Thymus (tissue), 11 donors: ENCODE measurements around the gene BMAL1. TPM values are rescaled to one million over a fixed set of nuclear protein-coding genes. Genes with fewer than 3 reads are reported as not detected.

Experiments
- DNase-seq, 9 donors: peaks; one replicate each; pipeline ENCODE4 v3.0.0-alpha.2; 2013; ENCODE audit warnings: low spot score in 9 of 9, low read depth in 6 of 9, missing footprints in 1 of 9
- H3K27ac ChIP-seq, 2 donors: one replicate each; pipeline ENCODE4 v1.5.1; 2013; ENCODE audit warnings: control low read depth in 1 of 2, low read depth in 1 of 2, low read length in 1 of 2, mild to moderate bottlenecking in 1 of 2, moderate library complexity in 1 of 2
- H3K27me3 ChIP-seq, 2 donors: one replicate each; pipeline ENCODE4 v1.5.1; 2013; ENCODE audit warnings: low read length in 1 of 2; ENCODE audit not compliant: control insufficient read depth in 2 of 2, insufficient read depth in 1 of 2
- H3K36me3 ChIP-seq, 2 donors: one replicate each; pipeline ENCODE4 v1.5.1; 2013; ENCODE audit warnings: low read length in 1 of 2, mild to moderate bottlenecking in 1 of 2, moderate library complexity in 1 of 2; ENCODE audit not compliant: control insufficient read depth in 2 of 2, insufficient read depth in 2 of 2
- H3K4me1 ChIP-seq, 2 donors: one replicate each; pipeline ENCODE4 v1.5.1; 2013; ENCODE audit warnings: low read length in 2 of 2; ENCODE audit not compliant: control insufficient read depth in 2 of 2, insufficient read depth in 2 of 2
- H3K4me3 ChIP-seq, 2 donors: one replicate each; pipeline ENCODE4 v1.5.1; 2013; ENCODE audit warnings: low read length in 2 of 2, control low read depth in 1 of 2, mild to moderate bottlenecking in 1 of 2
- H3K9me3 ChIP-seq, 2 donors: one replicate each; pipeline ENCODE4 v1.5.1; 2013; ENCODE audit warnings: low read length in 1 of 2, mild to moderate bottlenecking in 1 of 2; ENCODE audit not compliant: control insufficient read depth in 2 of 2, insufficient read depth in 1 of 2
- WGBS: extraction: QIAGEN DNeasy Blood & Tissue Kit; methylation state at CpG from one replicate; pipeline ENCODE4 v1.1.7; 2013; 5-methylcytosine and 5-hydroxymethylcytosine counted together
- polyA plus RNA-seq: library from polyadenylated mRNA; stranded (reverse); fragments of 200-250 nt; gene quantifications from one replicate; pipeline ENCODE4 v1.2.3, GENCODE V29; 2013
- total RNA-seq: library from RNA; stranded (reverse); fragments of 120-200 nt; gene quantifications from one replicate; pipeline ENCODE4 v1.2.4, GENCODE V29; 2013
- donor health status: healthy.

BMAL1 gene
- total and polyA plus RNA-seq, 2 donors: 28.8 to 35.4 TPM

- Histone ChIP-seq H3K4me1 (peaks cover 17 to 31% of the 10 kb centered on the region in 2 donors), H3K4me3 (peak overlapping the region; percentile 73 to 79), H3K36me3 (no peaks in the 10 kb centered on the region), H3K27me3 (peaks cover 20 to 65% of the 10 kb centered on the region in 2 donors), H3K9me3 (peaks cover 0 to 5% of the 10 kb centered on the region in 2 donors), H3K27ac (no peak overlapping the region)
- 13% methylated on average over 8 of the region's 8 CpGs for WGBS
- DNase-seq: peak in 1 of 9 donors; percentile 9
Observed at GRCh38 chr11:13276454-13276831, 1.1 kb upstream of the BMAL1 start.

GRCh38 chr11:13276832-13277767 lies 490 bp upstream of the BMAL1 start:
- Histone ChIP-seq H3K4me3 (peak overlapping the region; percentile 73 to 79), H3K9me3 (peaks cover 0 to 5% of the 10 kb centered on the region in 2 donors), H3K27me3 (peaks cover 20 to 65% of the 10 kb centered on the region in 2 donors), H3K36me3 (no peaks in the 10 kb centered on the region), H3K27ac (peak overlapping the region; percentile 77 to 94), H3K4me1 (peaks cover 17 to 33% of the 10 kb centered on the region in 2 donors)
- WGBS: under 1% methylated on average over 72 of the region's 72 CpGs
- DNase-seq: peak; percentile 74 to 96 (median 91)

GRCh38 chr11:13278609-13279486 lies 1.3 kb downstream of the BMAL1 start:
- peak overlapping the region in 1 of 2 donors; percentile 94 for H3K27ac ChIP-seq
- peaks cover 17 to 33% of the 10 kb centered on the region in 2 donors for H3K4me1 ChIP-seq
- DNase-seq: peak in 4 of 9 donors; percentile 13 to 25 (median 22)

GRCh38 chr11:13279487-13279834 lies 1.9 kb downstream of the BMAL1 start:
- H3K27me3 ChIP-seq: peaks cover 20 to 55% of the 10 kb centered on the region in 2 donors
- no peak for DNase-seq
- H3K4me3 ChIP-seq: peak overlapping the region; percentile 79 to 94
- WGBS: 73% methylated on average over 3 of the region's 3 CpGs
- H3K36me3 ChIP-seq: no peaks in the 10 kb centered on the region
- H3K27ac ChIP-seq: no peak overlapping the region
- H3K9me3 ChIP-seq: peaks cover 0 to 5% of the 10 kb centered on the region in 2 donors
- peaks cover 17 to 33% of the 10 kb centered on the region in 2 donors for H3K4me1 ChIP-seq

More at GRCh38 chr11:13278609-13279486, 1.3 kb downstream of the BMAL1 start:
- peaks cover 20 to 61% of the 10 kb centered on the region in 2 donors for H3K27me3 ChIP-seq
- peaks cover 0 to 5% of the 10 kb centered on the region in 2 donors for H3K9me3 ChIP-seq
- 7% methylated on average over 61 of the region's 61 CpGs for WGBS
- peak overlapping the region; percentile 79 to 94 for H3K4me3 ChIP-seq
- H3K36me3 ChIP-seq: no peaks in the 10 kb centered on the region

GRCh38 chr11:13280092-13280722 lies 2.6 kb downstream of the BMAL1 start:
- H3K27ac ChIP-seq: no peak overlapping the region
- H3K4me3 ChIP-seq: no peak overlapping the region
- 60% methylated on average over 3 of the region's 3 CpGs for WGBS
- peaks cover 0 to 5% of the 10 kb centered on the region in 2 donors for H3K9me3 ChIP-seq
- peaks cover 17 to 33% of the 10 kb centered on the region in 2 donors for H3K4me1 ChIP-seq
- peaks cover 13 to 48% of the 10 kb centered on the region in 2 donors for H3K27me3 ChIP-seq
- H3K36me3 ChIP-seq: no peaks in the 10 kb centered on the region
- no peak for DNase-seq

- H3K4me3 ChIP-seq: no peak overlapping the region
- peaks cover 17 to 33% of the 10 kb centered on the region in 2 donors for H3K4me1 ChIP-seq
- H3K27ac ChIP-seq: no peak overlapping the region
- H3K36me3 ChIP-seq: no peaks in the 10 kb centered on the region
- H3K27me3 ChIP-seq: peaks cover 10 to 42% of the 10 kb centered on the region in 2 donors
- DNase-seq: no peak
- 94% methylated on average over 3 of the region's 3 CpGs for WGBS
- peaks cover 0 to 5% of the 10 kb centered on the region in 2 donors for H3K9me3 ChIP-seq
Observed at GRCh38 chr11:13280777-13281176, 3.2 kb downstream of the BMAL1 start.

- no peaks in the 10 kb centered on the region for H3K36me3 ChIP-seq
- WGBS: 73% methylated on average over 4 of the region's 4 CpGs
- H3K27ac ChIP-seq: no peak overlapping the region
- peaks cover 3 to 19% of the 10 kb centered on the region in 2 donors for H3K27me3 ChIP-seq
- H3K4me3 ChIP-seq: no peak overlapping the region
- no peak for DNase-seq
- H3K9me3 ChIP-seq: no peaks in the 10 kb centered on the region
- H3K4me1 ChIP-seq: peaks cover 17 to 19% of the 10 kb centered on the region in 2 donors
Observed at GRCh38 chr11:13283636-13284035, 6.0 kb downstream of the BMAL1 start.

- Histone ChIP-seq H3K27ac (no peak overlapping the region), H3K27me3 (peaks cover 0 to 6% of the 10 kb centered on the region in 2 donors), H3K4me3 (no peak overlapping the region), H3K9me3 (no peaks in the 10 kb centered on the region), H3K36me3 (no peaks in the 10 kb centered on the region), H3K4me1 (peaks cover 9 to 11% of the 10 kb centered on the region in 2 donors)
- WGBS: 96% methylated on average over 11 of the region's 11 CpGs
- no peak for DNase-seq
Observed at GRCh38 chr11:13284776-13285588, 7.4 kb downstream of the BMAL1 start.
